ENCODE measurements around the gene NDUFV1.

NDUFV1 gene

GRCh38 chr11:67576735-67577475, 29.8 kb upstream of the NDUFV1 start:
- no peaks in the 10 kb centered on the region for H3K36me3 Mint-ChIP-seq (ENCODE audit: low read depth)

GRCh38 chr11:67577951-67578350, 28.8 kb upstream of the NDUFV1 start:
- H3K27me3 Mint-ChIP-seq (ENCODE audit: low read depth) = peaks cover 46% of the 10 kb centered on the region
- TF ChIP-seq CTCF (IDR thresholded peaks at IDR 0.05; ENCODE audit: unreplicated experiment in 3 of 3) = no peak
- H3K4me1 Mint-ChIP-seq = peaks cover 22% of the 10 kb centered on the region
- no peak overlapping the region for H3K4me3 Mint-ChIP-seq
- H3K9me3 Mint-ChIP-seq = no peaks in the 10 kb centered on the region
- no peak overlapping the region for H3K27ac Mint-ChIP-seq
- H3K36me3 Mint-ChIP-seq (ENCODE audit: low read depth) = no peaks in the 10 kb centered on the region

More at GRCh38 chr11:67576735-67577475, 29.8 kb upstream of the NDUFV1 start:
- Mint-ChIP-seq H3K4me3 (no peak overlapping the region), H3K27ac (no peak overlapping the region), H3K4me1 (peaks cover 14% of the 10 kb centered on the region), H3K9me3 (no peaks in the 10 kb centered on the region), H3K27me3 (ENCODE audit: low read depth) (peaks cover 38% of the 10 kb centered on the region)
- no peak for TF ChIP-seq CTCF (IDR thresholded peaks at IDR 0.05; ENCODE audit: unreplicated experiment in 3 of 3)

GRCh38 chr11:67581469-67581868, 25.3 kb upstream of the NDUFV1 start:
- peaks cover 50% of the 10 kb centered on the region for H3K27me3 Mint-ChIP-seq (ENCODE audit: low read depth)
- H3K27ac Mint-ChIP-seq = peak overlapping the region; percentile 84 to 95 (median 88)
- peak overlapping the region; percentile 63 to 68 (median 64) for H3K4me3 Mint-ChIP-seq
- H3K9me3 Mint-ChIP-seq = no peaks in the 10 kb centered on the region
- no peak for TF ChIP-seq CTCF (IDR thresholded peaks at IDR 0.05; ENCODE audit: unreplicated experiment in 3 of 3)
- H3K36me3 Mint-ChIP-seq (ENCODE audit: low read depth) = peaks cover 15% of the 10 kb centered on the region
- H3K4me1 Mint-ChIP-seq = peaks cover 32% of the 10 kb centered on the region

DNA sequence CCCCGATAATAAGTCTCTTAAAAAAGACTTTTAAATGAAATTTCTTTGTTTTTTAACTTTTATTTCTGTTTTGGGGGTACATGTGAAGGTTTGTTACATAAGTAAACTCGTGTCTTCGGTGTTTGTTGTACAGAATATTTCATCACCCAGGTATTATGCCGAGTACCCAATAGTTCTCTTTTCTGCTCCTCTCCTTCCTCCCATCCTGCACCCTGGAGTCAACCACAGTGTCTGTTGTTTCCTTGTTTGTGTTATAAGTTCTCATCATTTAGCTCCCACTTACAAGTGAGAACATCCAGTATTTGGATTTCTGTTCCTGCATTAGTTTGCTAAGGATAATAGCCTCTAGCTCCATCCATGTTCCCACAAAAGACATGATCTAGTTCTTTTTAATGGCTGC, 24.7 kb upstream of the NDUFV1 start:
- Mint-ChIP-seq H3K36me3 (ENCODE audit: low read depth) (peaks cover 21% of the 10 kb centered on the region), H3K9me3 (no peaks in the 10 kb centered on the region), H3K27ac (peak overlapping the region; percentile 84 to 95 (median 88)), H3K4me1 (peaks cover 32% of the 10 kb centered on the region), H3K4me3 (peak overlapping the region; percentile 81 to 87 (median 84)), H3K27me3 (ENCODE audit: low read depth) (peaks cover 46% of the 10 kb centered on the region)
- no peak for TF ChIP-seq CTCF (IDR thresholded peaks at IDR 0.05; ENCODE audit: unreplicated experiment in 3 of 3)

DNA sequence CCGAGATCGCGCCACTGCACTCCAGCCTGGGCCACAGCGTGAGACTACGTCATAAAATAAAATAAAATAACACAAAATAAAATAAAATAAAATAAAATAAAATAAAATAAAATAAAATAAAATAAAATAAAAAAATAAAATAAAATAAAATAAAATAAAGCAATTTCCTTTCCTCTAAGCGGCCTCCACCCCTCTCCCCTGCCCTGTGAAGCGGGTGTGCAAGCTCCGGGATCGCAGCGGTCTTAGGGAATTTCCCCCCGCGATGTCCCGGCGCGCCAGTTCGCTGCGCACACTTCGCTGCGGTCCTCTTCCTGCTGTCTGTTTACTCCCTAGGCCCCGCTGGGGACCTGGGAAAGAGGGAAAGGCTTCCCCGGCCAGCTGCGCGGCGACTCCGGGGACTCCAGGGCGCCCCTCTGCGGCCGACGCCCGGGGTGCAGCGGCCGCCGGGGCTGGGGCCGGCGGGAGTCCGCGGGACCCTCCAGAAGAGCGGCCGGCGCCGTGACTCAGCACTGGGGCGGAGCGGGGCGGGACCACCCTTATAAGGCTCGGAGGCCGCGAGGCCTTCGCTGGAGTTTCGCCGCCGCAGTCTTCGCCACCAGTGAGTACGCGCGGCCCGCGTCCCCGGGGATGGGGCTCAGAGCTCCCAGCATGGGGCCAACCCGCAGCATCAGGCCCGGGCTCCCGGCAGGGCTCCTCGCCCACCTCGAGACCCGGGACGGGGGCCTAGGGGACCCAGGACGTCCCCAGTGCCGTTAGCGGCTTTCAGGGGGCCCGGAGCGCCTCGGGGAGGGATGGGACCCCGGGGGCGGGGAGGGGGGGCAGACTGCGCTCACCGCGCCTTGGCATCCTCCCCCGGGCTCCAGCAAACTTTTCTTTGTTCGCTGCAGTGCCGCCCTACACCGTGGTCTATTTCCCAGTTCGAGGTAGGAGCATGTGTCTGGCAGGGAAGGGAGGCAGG, 23.2 kb upstream of the NDUFV1 start, which contains the start of gene GSTP1:
TSS of gene GSTP1 (plus strand) at position 566 of the 958 bp plus-strand sequence. CDS start at position 598, 32 bp downstream.
- peak; percentile 93 to 95 (median 94) for TF ChIP-seq CTCF (IDR thresholded peaks at IDR 0.05; ENCODE audit: unreplicated experiment in 3 of 3)
- peaks cover 31% of the 10 kb centered on the region for H3K36me3 Mint-ChIP-seq (ENCODE audit: low read depth)
- H3K4me3 Mint-ChIP-seq = peak within 1 kb of the TSS; percentile 92 to 97 (median 94)
- no peaks in the 10 kb centered on the region for H3K9me3 Mint-ChIP-seq
- H3K27me3 Mint-ChIP-seq (ENCODE audit: low read depth) = peaks cover 41% of the 10 kb centered on the region
- peaks cover 32% of the 10 kb centered on the region for H3K4me1 Mint-ChIP-seq
- peak within 1 kb of the TSS; percentile 88 to 95 (median 94) for H3K27ac Mint-ChIP-seq

Data from nephron (organoid).